OCI-LY7 (cell line): ENCODE data around the gene RAB3GAP2. TPM values are rescaled to one million over a fixed set of nuclear protein-coding genes. Genes with fewer than 3 reads are reported as not detected.
"Not testable (repeated sequence)": the region's sequence is repeated elsewhere in the genome, so short reads cannot be mapped to it uniquely, and the experiment has no call there.

Experiments used
- BruUV-seq: library from RNA; stranded (reverse); fragments of 400-500 nt; replicated peaks from 2 replicates; lab custom pipeline; 2021; lab: Mats Ljungman, UMichigan
- CTCF ChIA-PET: fragments of 300-600 bp; sonication (Branson Sonifier 250); formaldehyde crosslinking; loops from one replicate; lab custom pipeline; 2022; ENCODE audit warnings: antibody characterized with exemption; ENCODE audit not compliant: unreplicated experiment; lab: Charles Lee
- POLR2A ChIA-PET: fragments of 300-600 bp; sonication (Branson Sonifier 250); formaldehyde crosslinking; loops from one replicate; lab custom pipeline; 2022; ENCODE audit warnings: antibody characterized with exemption; lab: Charles Lee
- DNase-seq: peaks from one replicate; pipeline ENCODE4 v3.0.0-alpha.2; 2015; ENCODE audit warnings: low spot score
- H2AFZ ChIP-seq: fragments of 200-600 bp; sonication (generic), shearing (Covaris generic); 2 replicates; pipeline ENCODE4 v1.6.1; 2014; ENCODE audit warnings: mild to moderate bottlenecking, antibody characterized with exemption, low read length, moderate library complexity
- H3K27ac ChIP-seq: fragments of 200-600 bp; sonication (generic); 2 replicates; pipeline ENCODE4 v1.5.1; 2014; ENCODE audit warnings: mixed run types, low read depth, mild to moderate bottlenecking, moderate library complexity, low read length, inconsistent platforms; ENCODE audit not compliant: poor library complexity, severe bottlenecking
- H3K36me3 ChIP-seq: fragments of 200-600 bp; sonication (generic); 2 replicates; pipeline ENCODE4 v1.6.1; 2014; ENCODE audit warnings: mild to moderate bottlenecking, antibody characterized with exemption, low read length, moderate library complexity, mixed read lengths; ENCODE audit not compliant: insufficient read depth
- H3K4me1 ChIP-seq: fragments of 200-600 bp; sonication (generic); 2 replicates; pipeline ENCODE4 v1.5.1; 2014; ENCODE audit warnings: mild to moderate bottlenecking, low read length; ENCODE audit not compliant: insufficient read depth, poor library complexity, severe bottlenecking
- H3K4me2 ChIP-seq: fragments of 200-600 bp; sonication (generic); 2 replicates; pipeline ENCODE4 v1.6.1; 2014; ENCODE audit warnings: mild to moderate bottlenecking, low read length
- H3K4me3 ChIP-seq: fragments of 200-600 bp; sonication (generic); 2 replicates; pipeline ENCODE4 v1.5.1; 2014; ENCODE audit warnings: mild to moderate bottlenecking, low read depth, low read length; ENCODE audit not compliant: poor library complexity, severe bottlenecking
- H3K79me2 ChIP-seq: fragments of 200-600 bp; sonication (generic); 2 replicates; pipeline ENCODE4 v1.6.1; 2016; ENCODE audit warnings: low read depth, mild to moderate bottlenecking, low read length, moderate library complexity, mixed read lengths; ENCODE audit not compliant: insufficient read depth
- H3K9me2 ChIP-seq: fragments of 200-600 bp; sonication (generic); 2 replicates; pipeline ENCODE4 v1.6.1; 2016; ENCODE audit warnings: mild to moderate bottlenecking, low read length, mixed read lengths; ENCODE audit not compliant: insufficient read depth
- H3K9me3 ChIP-seq: fragments of 200-600 bp; sonication (generic); 2 replicates; pipeline ENCODE4 v1.6.1; 2014; ENCODE audit warnings: mild to moderate bottlenecking, mixed run types, low read length, mixed read lengths
- H4K20me1 ChIP-seq: fragments of 200-600 bp; sonication (generic); 2 replicates; pipeline ENCODE4 v1.6.1; 2014; ENCODE audit warnings: mild to moderate bottlenecking, antibody characterized with exemption, low read length, moderate library complexity, mixed read lengths; ENCODE audit not compliant: insufficient read depth
- CTCF ChIP-seq: fragments of 200-600 bp; sonication (generic); conservative IDR thresholded peaks from 2 replicates; pipeline ENCODE4 v1.5.1; 2014; ENCODE audit warnings: mild to moderate bottlenecking, antibody characterized with exemption, low read length, moderate library complexity, mixed read lengths
- EZH2phosphoT487 ChIP-seq: fragments of 200-600 bp; sonication (generic); IDR thresholded peaks from 2 replicates; pipeline ENCODE4 v1.6.1; 2018; ENCODE audit warnings: low read depth, borderline replicate concordance, mild to moderate bottlenecking, mixed run types, antibody characterized with exemption, low read length, moderate library complexity, mixed read lengths
- intact Hi-C: fragments of 100-400 bp; cut with micrococcal nuclease; formaldehyde crosslinking; loops from one replicate; pipeline ENCODE4 v1.10.0; 2022; ENCODE audit not compliant: unreplicated experiment
- total RNA-seq, 2 experiments: library from RNA; depleted of rRNA in 1 of 2; stranded (reverse); fragments of >200 nt in 1 of 2; shearing (Covaris generic) in 1 of 2; gene quantifications; 2 replicates each; pipeline ENCODE4 v1.2.3, GENCODE V29; 2014 to 2022

The RAB3GAP2 gene
- total RNA-seq, 2 experiments from 2014 or later = 16.9 to 41.1 TPM

DNA sequence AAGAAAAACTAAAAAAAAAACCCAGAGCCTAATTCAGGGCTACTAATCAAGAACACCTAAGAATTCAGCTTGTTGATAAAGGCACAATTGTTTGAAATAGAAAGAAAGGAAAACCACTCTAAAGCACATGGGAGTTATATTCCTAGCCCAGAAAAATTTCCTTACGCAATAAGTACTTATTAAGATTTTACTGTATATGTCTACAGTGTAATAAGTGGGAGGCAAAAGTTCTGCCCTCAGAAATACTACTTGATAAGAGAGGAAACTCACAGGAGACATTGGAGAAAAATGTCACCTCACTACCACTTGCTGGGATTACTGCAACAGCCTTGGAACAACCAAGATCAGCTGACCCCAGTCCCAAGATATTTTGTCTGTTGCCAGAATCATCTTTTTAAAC, 112.2 kb downstream of the RAB3GAP2 start:
- no peaks in the 10 kb centered on the region for H3K79me2 ChIP-seq
- no peaks in the 10 kb centered on the region for H3K9me3 ChIP-seq
- no peaks in the 10 kb centered on the region for H3K9me2 ChIP-seq
- H3K4me2 ChIP-seq = no peak overlapping the region
- H3K4me1 ChIP-seq = no peaks in the 10 kb centered on the region
- ChIA-PET POLR2A (interaction anchor here (0.6 to 1.3 kb wide), 5 partner anchors 12 to 502 kb away, joined by 3 to 4 read pairs (median 3); no protein-coding TSS in a partner anchor), CTCF (interaction anchor here (0.6 kb wide), 1 partner anchor 14 kb away, joined by 5 read pairs; no protein-coding TSS in a partner anchor)
- peaks cover 66% of the 10 kb centered on the region for H3K36me3 ChIP-seq
- H3K27ac ChIP-seq = no peak overlapping the region
- no TSS peak for BruUV-seq
- no peak for DNase-seq
- TF ChIP-seq EZH2phosphoT487 (no peak), CTCF (no peak)
- intact Hi-C loops = no loop called here
- H3K4me3 ChIP-seq = no peak overlapping the region
- no peaks in the 10 kb centered on the region for H4K20me1 ChIP-seq
- no peak overlapping the region for H2AFZ ChIP-seq

- Histone ChIP-seq H2AFZ (no peak overlapping the region), H3K27ac (no peak overlapping the region), H3K9me2 (no peaks in the 10 kb centered on the region), H3K9me3 (no peaks in the 10 kb centered on the region), H4K20me1 (no peaks in the 10 kb centered on the region), H3K4me1 (no peaks in the 10 kb centered on the region), H3K79me2 (no peaks in the 10 kb centered on the region), H3K4me2 (no peak overlapping the region), H3K36me3 (peaks cover 66% of the 10 kb centered on the region), H3K4me3 (no peak overlapping the region)
- ChIA-PET CTCF (no interaction called here), POLR2A (interaction anchor here (0.6 kb wide), 1 partner anchor 45 kb away, joined by 3 read pairs; no protein-coding TSS in a partner anchor)
- no TSS peak for BruUV-seq
- DNase-seq = no peak
- TF ChIP-seq CTCF (no peak), EZH2phosphoT487 (no peak)
- intact Hi-C loops = no loop called here
Measured at GRCh38 chr1:220159041-220159440, 113.2 kb downstream of the RAB3GAP2 start.

DNA sequence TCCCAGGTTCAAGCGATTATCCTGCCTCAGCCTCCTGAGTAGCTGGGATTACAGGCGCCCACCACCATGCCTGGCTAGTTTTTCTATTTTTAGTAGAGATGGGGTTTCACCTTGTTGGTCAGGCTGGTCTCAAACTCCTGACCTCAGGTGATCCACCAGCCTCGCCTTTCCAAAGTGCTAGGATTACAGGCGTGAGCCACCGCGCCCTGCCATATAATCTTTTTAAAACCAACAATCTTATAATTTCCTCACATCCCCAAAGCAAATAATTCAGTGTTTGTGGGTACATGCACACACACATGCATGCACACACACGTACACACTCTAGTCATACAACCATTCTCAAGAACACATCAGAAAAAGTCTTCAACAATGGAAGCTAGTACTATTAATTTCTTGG, 113.7 kb downstream of the RAB3GAP2 start:
- H3K9me2 ChIP-seq, H4K20me1 ChIP-seq, H3K4me2 ChIP-seq, CTCF ChIA-PET, DNase-seq, H2AFZ ChIP-seq, H3K9me3 ChIP-seq, BruUV-seq, H3K79me2 ChIP-seq, H3K4me3 ChIP-seq, H3K27ac ChIP-seq, intact Hi-C loops, H3K4me1 ChIP-seq: not testable (repeated sequence)
- POLR2A ChIA-PET = interaction anchor here (1.0 kb wide), 1 partner anchor 9 kb away, joined by 7 read pairs; no protein-coding TSS in a partner anchor
- H3K36me3 ChIP-seq = peaks cover 65% of the 10 kb centered on the region
